Amniotic epithelial cell (primary cell): ENCODE results near the gene SLC25A18.
"Not testable (repeated sequence)": the region's sequence is repeated elsewhere in the genome, so short reads cannot be mapped to it uniquely, and the experiment has no call there.

ENCODE experiments used
- DNase-seq: peaks from one replicate; pipeline ENCODE4 v3.0.0-alpha.2; 2010; ENCODE audit warnings: low read depth

Gene SLC25A18

GRCh38 chr22:17607891-17608521 lies 44.7 kb downstream of the SLC25A18 start:
- peak; percentile 25 for DNase-seq

- no peak for DNase-seq
These were observed 48.8 kb downstream of the SLC25A18 start for GRCh38 chr22:17612057-17612456.

GRCh38 chr22:17613280-17613679 lies 50.0 kb downstream of the SLC25A18 start:
- no peak for DNase-seq

GRCh38 chr22:17627961-17628405 lies 64.7 kb downstream of the SLC25A18 start:
- no peak for DNase-seq

GRCh38 chr22:17628406-17629172 lies 65.3 kb downstream of the SLC25A18 start, which contains the start of gene ATP6V1E1:
Gene ATP6V1E1, minus strand, starts transcription at chr22:17628749. Its CDS starts 114 bp downstream, at chr22:17628635.
- peak; percentile 96 for DNase-seq

- no peak for DNase-seq
These were observed 65.8 kb downstream of the SLC25A18 start for GRCh38 chr22:17629173-17629489.

- no peak for DNase-seq
These were observed 66.3 kb downstream of the SLC25A18 start for GRCh38 chr22:17629641-17630040.

GRCh38 chr22:17631076-17631565 lies 67.8 kb downstream of the SLC25A18 start:
- DNase-seq: no peak

GRCh38 chr22:17633217-17633997 lies 70.1 kb downstream of the SLC25A18 start:
- DNase-seq: peak; percentile 96

GRCh38 chr22:17633998-17634323 lies 70.7 kb downstream of the SLC25A18 start:
- DNase-seq: no peak

GRCh38 chr22:17634696-17635095 lies 71.4 kb downstream of the SLC25A18 start:
- peak; percentile 84 for DNase-seq

GRCh38 chr22:17636850-17637249 lies 73.6 kb downstream of the SLC25A18 start:
- not testable (repeated sequence) for DNase-seq

- DNase-seq: no peak
These were observed 74.3 kb downstream of the SLC25A18 start for GRCh38 chr22:17637490-17638181.

GRCh38 chr22:17638182-17638431 lies 74.8 kb downstream of the SLC25A18 start:
- no peak for DNase-seq

GRCh38 chr22:17638432-17639246 lies 75.3 kb downstream of the SLC25A18 start, which contains the start of gene BCL2L13:
Gene BCL2L13, plus strand, starts transcription at chr22:17638757. Its CDS starts 16,955 bp downstream, at chr22:17655712.
- DNase-seq: peak; percentile 88

- peak; percentile 67 for DNase-seq
These were observed 76.0 kb downstream of the SLC25A18 start for GRCh38 chr22:17639247-17639741.
